AG04449 (cell line): ENCODE measurements around the gene SCGB3A1.

Source experiments
- CTCF ChIA-PET: fragments of 350-600 bp; formaldehyde crosslinking; extraction: SDS; loops from one replicate; lab custom pipeline; 2021; ENCODE audit warnings: antibody characterized with exemption; lab: Yijun Ruan, JAX
- POLR2A ChIA-PET: fragments of 400-600, 350-600 bp; formaldehyde crosslinking; extraction: SDS; loops from one replicate; lab custom pipeline; 2020; ENCODE audit warnings: antibody characterized with exemption, inconsistent platforms; lab: Yijun Ruan, JAX
- DNase-seq: peaks from one replicate; pipeline ENCODE4 v3.0.0-alpha.2; 2010; ENCODE audit warnings: low read depth, low spot score
- H3K4me3 ChIP-seq: 2 replicates; pipeline ENCODE4 v1.5.1; 2011; ENCODE audit warnings: low read depth, mild to moderate bottlenecking, control low read depth, low read length
- TF ChIP-seq, protein P1 (sequence below): IDR thresholded peaks from one replicate; pipeline ENCODE4 v1.5.1; 2011; ENCODE audit warnings: mild to moderate bottlenecking, moderate library complexity, low read length, control low read depth, inconsistent platforms; ENCODE audit not compliant: insufficient read depth; ENCODE audit errors: missing control alignments

SCGB3A1 gene

DNA sequence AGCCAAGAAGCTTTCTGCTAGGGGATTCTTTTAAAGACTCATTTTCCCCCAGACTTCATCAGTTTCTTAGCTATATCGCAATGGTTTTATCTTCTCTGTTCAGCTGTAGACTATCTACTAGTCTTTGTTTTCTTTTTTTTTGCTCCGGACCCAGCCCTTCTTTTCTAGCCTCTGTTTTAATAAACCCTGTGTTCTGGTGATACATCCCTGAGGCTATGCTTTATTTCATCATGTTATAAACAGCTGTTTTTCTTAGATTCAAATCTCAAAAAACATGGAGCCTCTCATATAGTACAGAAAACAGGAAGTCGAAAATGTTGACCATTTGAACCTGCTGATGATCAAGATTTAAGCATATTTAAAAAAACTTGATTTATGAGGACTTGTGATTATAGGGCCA lies 37.8 kb downstream of the SCGB3A1 start:
- POLR2A ChIA-PET: no interaction called here
- CTCF ChIA-PET: interaction anchor here (2.1 kb wide), 1 partner anchor 82 kb away, joined by 4 read pairs; no protein-coding TSS in a partner anchor
- TF ChIP-seq, protein P1, sequence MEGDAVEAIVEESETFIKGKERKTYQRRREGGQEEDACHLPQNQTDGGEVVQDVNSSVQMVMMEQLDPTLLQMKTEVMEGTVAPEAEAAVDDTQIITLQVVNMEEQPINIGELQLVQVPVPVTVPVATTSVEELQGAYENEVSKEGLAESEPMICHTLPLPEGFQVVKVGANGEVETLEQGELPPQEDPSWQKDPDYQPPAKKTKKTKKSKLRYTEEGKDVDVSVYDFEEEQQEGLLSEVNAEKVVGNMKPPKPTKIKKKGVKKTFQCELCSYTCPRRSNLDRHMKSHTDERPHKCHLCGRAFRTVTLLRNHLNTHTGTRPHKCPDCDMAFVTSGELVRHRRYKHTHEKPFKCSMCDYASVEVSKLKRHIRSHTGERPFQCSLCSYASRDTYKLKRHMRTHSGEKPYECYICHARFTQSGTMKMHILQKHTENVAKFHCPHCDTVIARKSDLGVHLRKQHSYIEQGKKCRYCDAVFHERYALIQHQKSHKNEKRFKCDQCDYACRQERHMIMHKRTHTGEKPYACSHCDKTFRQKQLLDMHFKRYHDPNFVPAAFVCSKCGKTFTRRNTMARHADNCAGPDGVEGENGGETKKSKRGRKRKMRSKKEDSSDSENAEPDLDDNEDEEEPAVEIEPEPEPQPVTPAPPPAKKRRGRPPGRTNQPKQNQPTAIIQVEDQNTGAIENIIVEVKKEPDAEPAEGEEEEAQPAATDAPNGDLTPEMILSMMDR: no peak
- DNase-seq: no peak
- H3K4me3 ChIP-seq: no peak overlapping the region

DNA sequence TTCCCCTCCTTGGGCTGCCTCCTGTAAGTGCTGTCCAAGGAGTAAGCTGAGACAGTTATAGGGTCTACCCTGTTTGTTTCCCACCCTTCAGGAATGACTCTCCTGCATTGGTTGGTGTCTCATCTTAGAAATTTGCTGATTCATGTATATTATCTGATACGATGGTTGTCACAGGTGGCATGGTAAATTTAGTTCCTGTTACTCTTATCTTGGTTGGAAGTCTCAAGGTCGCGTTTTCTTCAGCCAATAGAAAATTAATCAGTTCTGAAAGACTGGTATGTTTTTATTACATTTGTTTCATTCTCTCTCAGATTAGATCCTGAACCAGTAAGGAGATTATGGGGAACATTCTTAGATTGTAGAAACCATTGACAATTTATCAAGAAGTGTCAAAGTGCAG lies 42.7 kb downstream of the SCGB3A1 start:
- DNase-seq: no peak
- CTCF ChIA-PET: interaction anchor here (1.7 kb wide), 1 partner anchor 22 kb away, joined by 4 read pairs; no protein-coding TSS in a partner anchor
- H3K4me3 ChIP-seq: no peak overlapping the region
- TF ChIP-seq, protein P1: no peak
- POLR2A ChIA-PET: no interaction called here

DNA sequence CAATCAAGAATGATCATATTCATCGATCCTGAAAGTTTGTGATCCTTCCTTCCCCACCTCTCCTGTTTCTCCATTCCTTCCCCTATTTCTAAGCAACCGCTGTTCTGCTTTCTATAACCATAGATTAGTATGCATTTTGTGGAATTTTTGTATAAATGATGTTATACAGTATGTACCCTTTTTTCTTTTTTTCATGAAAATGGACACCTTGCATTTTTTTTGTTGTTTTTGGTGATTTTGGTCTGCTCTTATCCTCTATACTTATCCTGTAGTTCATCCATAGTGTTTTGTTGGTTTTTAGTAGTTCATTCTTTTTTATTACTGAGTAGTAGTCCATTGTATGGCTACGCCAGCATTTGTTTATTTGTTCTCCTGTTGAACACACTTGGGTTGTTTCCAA lies 46.1 kb downstream of the SCGB3A1 start:
- POLR2A ChIA-PET: no interaction called here
- DNase-seq: no peak
- CTCF ChIA-PET: no interaction called here

DNA sequence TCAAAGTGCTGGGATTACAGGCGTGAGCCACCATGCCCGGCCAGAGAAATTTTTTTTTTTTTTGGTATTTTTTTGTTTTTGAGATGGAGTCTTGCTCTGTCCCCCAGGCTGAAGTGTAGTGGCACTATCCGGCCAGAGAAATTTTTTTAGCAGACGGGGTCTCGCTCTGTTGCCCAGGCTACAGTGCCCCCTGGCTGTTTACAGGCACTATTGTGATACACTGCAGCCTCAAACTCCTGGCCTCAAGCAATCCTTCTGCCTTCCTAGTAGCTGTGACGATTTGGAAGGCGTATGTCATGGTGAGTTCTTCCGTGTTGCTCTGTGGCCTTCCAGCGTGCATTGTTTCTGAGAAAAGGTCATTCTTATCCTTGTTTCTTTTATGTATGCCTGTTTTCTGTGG lies 49.6 kb downstream of the SCGB3A1 start:
- ChIA-PET CTCF (no interaction called here), POLR2A (no interaction called here)
- TF ChIP-seq, protein P1: no peak
- DNase-seq: no peak
- no peak overlapping the region for H3K4me3 ChIP-seq

More for the DNA sequence above, 46.1 kb downstream of the SCGB3A1 start:
- TF ChIP-seq, protein P1: no peak
- no peak overlapping the region for H3K4me3 ChIP-seq
